GM12865 (cell line): Measurements from ENCODE around the gene PNLIPRP2.

Experiments used
- DNase-seq: peaks from one replicate; pipeline ENCODE4 v3.0.0; 2010; ENCODE audit warnings: low read depth
- H3K4me3 ChIP-seq: 2 replicates; pipeline ENCODE4 v1.5.1; 2011; ENCODE audit warnings: mild to moderate bottlenecking, low read depth, low read length, control low read depth
- TF ChIP-seq, protein P1 (sequence below): IDR thresholded peaks from 2 replicates; pipeline ENCODE4 v1.5.1; 2011; ENCODE audit warnings: low read length, control low read depth, low read depth, inconsistent platforms; ENCODE audit not compliant: insufficient read depth; ENCODE audit errors: missing control alignments

Gene PNLIPRP2

DNA sequence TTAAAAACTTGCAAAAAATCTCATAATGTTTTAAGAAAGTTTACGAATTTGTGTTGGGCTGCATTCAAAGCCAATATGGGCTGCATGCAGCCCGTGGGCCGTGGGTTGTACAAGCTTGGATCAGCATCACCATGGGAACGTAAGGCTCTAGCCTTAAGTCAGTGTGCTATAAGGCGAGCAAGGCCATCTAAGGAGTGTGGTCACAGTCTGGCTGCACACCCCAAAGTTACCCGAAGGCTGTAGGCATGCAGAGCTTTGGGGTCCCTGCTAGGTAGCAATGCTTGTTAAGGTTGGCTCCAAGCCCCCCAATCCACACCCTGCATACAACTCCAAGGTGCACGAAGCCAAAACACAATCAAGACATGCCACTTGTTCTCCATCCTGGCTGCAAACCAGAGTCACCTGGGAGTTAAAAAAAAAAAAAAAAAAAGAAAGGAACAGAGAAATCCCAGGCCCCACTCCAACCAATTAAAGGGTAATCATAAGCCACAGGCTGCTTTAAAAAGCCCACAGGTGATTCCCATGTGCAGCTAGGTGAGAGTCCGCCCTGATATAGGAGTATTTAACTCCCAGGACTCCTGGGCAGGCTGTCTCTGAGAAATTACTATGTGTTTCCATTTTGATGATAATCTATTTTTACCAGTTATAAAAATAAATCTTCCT lies 8.5 kb upstream of the PNLIPRP2 start:
- TF ChIP-seq, protein P1, sequence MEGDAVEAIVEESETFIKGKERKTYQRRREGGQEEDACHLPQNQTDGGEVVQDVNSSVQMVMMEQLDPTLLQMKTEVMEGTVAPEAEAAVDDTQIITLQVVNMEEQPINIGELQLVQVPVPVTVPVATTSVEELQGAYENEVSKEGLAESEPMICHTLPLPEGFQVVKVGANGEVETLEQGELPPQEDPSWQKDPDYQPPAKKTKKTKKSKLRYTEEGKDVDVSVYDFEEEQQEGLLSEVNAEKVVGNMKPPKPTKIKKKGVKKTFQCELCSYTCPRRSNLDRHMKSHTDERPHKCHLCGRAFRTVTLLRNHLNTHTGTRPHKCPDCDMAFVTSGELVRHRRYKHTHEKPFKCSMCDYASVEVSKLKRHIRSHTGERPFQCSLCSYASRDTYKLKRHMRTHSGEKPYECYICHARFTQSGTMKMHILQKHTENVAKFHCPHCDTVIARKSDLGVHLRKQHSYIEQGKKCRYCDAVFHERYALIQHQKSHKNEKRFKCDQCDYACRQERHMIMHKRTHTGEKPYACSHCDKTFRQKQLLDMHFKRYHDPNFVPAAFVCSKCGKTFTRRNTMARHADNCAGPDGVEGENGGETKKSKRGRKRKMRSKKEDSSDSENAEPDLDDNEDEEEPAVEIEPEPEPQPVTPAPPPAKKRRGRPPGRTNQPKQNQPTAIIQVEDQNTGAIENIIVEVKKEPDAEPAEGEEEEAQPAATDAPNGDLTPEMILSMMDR = no peak
- H3K4me3 ChIP-seq = no peak overlapping the region
- no peak for DNase-seq

GRCh38 chr10:116613471-116613870 lies 7.3 kb upstream of the PNLIPRP2 start:
- TF ChIP-seq, protein P1 = no peak
- DNase-seq = no peak
- H3K4me3 ChIP-seq = no peak overlapping the region

- DNase-seq = no peak
- TF ChIP-seq, protein P1 = no peak
These were observed 6.0 kb upstream of the PNLIPRP2 start for GRCh38 chr10:116614796-116615195.

GRCh38 chr10:116615199-116615776 lies 5.5 kb upstream of the PNLIPRP2 start:
- TF ChIP-seq, protein P1 = no peak
- no peak overlapping the region for H3K4me3 ChIP-seq
- no peak for DNase-seq

More at GRCh38 chr10:116614796-116615195, 6.0 kb upstream of the PNLIPRP2 start:
- no peak overlapping the region for H3K4me3 ChIP-seq

GRCh38 chr10:116621476-116621875 lies 723 bp downstream of the PNLIPRP2 start:
- no peak overlapping the region for H3K4me3 ChIP-seq
- TF ChIP-seq, protein P1 = no peak
- DNase-seq = no peak

GRCh38 chr10:116621934-116622655 lies 1.3 kb downstream of the PNLIPRP2 start:
- TF ChIP-seq, protein P1 = no peak
- DNase-seq = no peak
- no peak overlapping the region for H3K4me3 ChIP-seq
